ENCODE measurements around the gene C1orf35. TPM values are rescaled to one million over a fixed set of nuclear protein-coding genes. Genes with fewer than 3 reads are reported as not detected.
"Not testable (repeated sequence)": the region's sequence is repeated elsewhere in the genome, so short reads cannot be mapped to it uniquely, and the experiment has no call there.

Gene C1orf35
- total RNA-seq, 1 donor from 2014 or later, result 5.6 TPM

GRCh38 chr1:228142701-228143136, 39.6 kb upstream of the C1orf35 start:
- DNase-seq (ENCODE audit: low spot score), result no peak

- DNase-seq (ENCODE audit: low spot score), result peak; percentile 88
These were observed 39.1 kb upstream of the C1orf35 start for GRCh38 chr1:228142155-228142691.

GRCh38 chr1:228141226-228142044, 38.3 kb upstream of the C1orf35 start:
- peak; percentile 90 for DNase-seq (ENCODE audit: low spot score)

- no peak for DNase-seq (ENCODE audit: low spot score)
These were observed 37.6 kb upstream of the C1orf35 start for GRCh38 chr1:228140724-228141225.

- peak; percentile 100 for DNase-seq (ENCODE audit: low spot score)
These were observed 37.0 kb upstream of the C1orf35 start, which contains the start of gene GUK1 for GRCh38 chr1:228139931-228140723. Gene GUK1 (plus strand): TSS chr1:228140279. CDS start chr1:228140303, 24 bp downstream.

GRCh38 chr1:228139406-228139930, 36.3 kb upstream of the C1orf35 start:
- DNase-seq (ENCODE audit: low spot score), result no peak

- DNase-seq (ENCODE audit: low spot score), result no peak
These were observed 33.8 kb upstream of the C1orf35 start for GRCh38 chr1:228136901-228137300.

- DNase-seq (ENCODE audit: low spot score), result peak; percentile 72
These were observed 31.5 kb upstream of the C1orf35 start for GRCh38 chr1:228134591-228134990.

- peak; percentile 30 for DNase-seq (ENCODE audit: low spot score)
These were observed 28.6 kb upstream of the C1orf35 start for GRCh38 chr1:228131766-228132165.

- DNase-seq (ENCODE audit: low spot score), result no peak
These were observed 22.1 kb upstream of the C1orf35 start for GRCh38 chr1:228125185-228125584.

GRCh38 chr1:228123505-228123904, 20.4 kb upstream of the C1orf35 start:
- DNase-seq (ENCODE audit: low spot score), result peak; percentile 1

- peak; percentile 11 for DNase-seq (ENCODE audit: low spot score)
These were observed 19.9 kb upstream of the C1orf35 start for GRCh38 chr1:228122921-228123441.

GRCh38 chr1:228120857-228121489, 17.8 kb upstream of the C1orf35 start:
- peak; percentile 24 for DNase-seq (ENCODE audit: low spot score)

GRCh38 chr1:228120351-228120750, 17.2 kb upstream of the C1orf35 start:
- DNase-seq (ENCODE audit: low spot score), result no peak

- no peak for DNase-seq (ENCODE audit: low spot score)
These were observed 14.9 kb upstream of the C1orf35 start for GRCh38 chr1:228118040-228118439.

- no peak for DNase-seq (ENCODE audit: low spot score)
These were observed 14.2 kb upstream of the C1orf35 start for GRCh38 chr1:228117335-228117734.

- no peak for DNase-seq (ENCODE audit: low spot score)
These were observed 11.7 kb upstream of the C1orf35 start for GRCh38 chr1:228114827-228115226.

GRCh38 chr1:228112617-228113016, 9.5 kb upstream of the C1orf35 start:
- DNase-seq (ENCODE audit: low spot score), result no peak

- DNase-seq (ENCODE audit: low spot score), result no peak
These were observed 9.0 kb upstream of the C1orf35 start for GRCh38 chr1:228112167-228112566.

GRCh38 chr1:228111315-228111714, 8.2 kb upstream of the C1orf35 start:
- DNase-seq (ENCODE audit: low spot score), result not testable (repeated sequence)

GRCh38 chr1:228110556-228110955, 7.4 kb upstream of the C1orf35 start:
- no peak for DNase-seq (ENCODE audit: low spot score)

Measured in mesenteric fat pad (tissue), 1 donor.